Measurements from ENCODE around the gene MAP4K3. TPM values are rescaled to one million over a fixed set of nuclear protein-coding genes. Genes with fewer than 3 reads are reported as not detected.
A peak's percentile ranks its signal among the peaks of the same experiment; 100 is the strongest.

Gene MAP4K3
- total RNA-seq, 4 donors from 2014 or later = 60.6 to 86.6 (median 75.6) TPM

- H3K27me3 ChIP-seq = no peaks in the 10 kb centered on the region
- WGBS, 2 donors = 95 to 98% methylated on average over 4 of the region's 4 CpGs
- TF ChIP-seq CTCF (IDR thresholded peaks at IDR 0.05) = no peak
- H3K9me3 ChIP-seq = no peaks in the 10 kb centered on the region
- no peak for DNase-seq
- peaks cover 3% of the 10 kb centered on the region in 2 donors for H3K4me1 ChIP-seq
- intact Hi-C loops (cut with DNase I) = no loop called here
- no peaks in the 10 kb centered on the region for H3K36me3 ChIP-seq
- no peak overlapping the region for H3K4me3 ChIP-seq (replicated peaks in 1 of 3)
- H3K27ac ChIP-seq = no peak overlapping the region
Measured at GRCh38 chr2:39475006-39475405, 37.9 kb upstream of the MAP4K3 start.

GRCh38 chr2:39470580-39470979 is 33.5 kb upstream of the MAP4K3 start:
- 94 to 98% methylated on average over 3 of the region's 3 CpGs for WGBS, 2 donors
- Histone ChIP-seq H3K9me3 (no peaks in the 10 kb centered on the region), H3K27me3 (no peaks in the 10 kb centered on the region), H3K27ac (peak overlapping the region in 1 of 3 donors; percentile 80), H3K36me3 (no peaks in the 10 kb centered on the region), H3K4me1 (peaks cover 31% of the 10 kb centered on the region in 2 donors), H3K4me3 (replicated peaks in 1 of 3) (no peak overlapping the region)
- TF ChIP-seq POLR2A (IDR thresholded peaks at IDR 0.05) = no peak
- no peak for TF ChIP-seq CTCF (IDR thresholded peaks at IDR 0.05)
- intact Hi-C loops (cut with DNase I) = no loop called here
- DNase-seq = no peak

GRCh38 chr2:39469807-39470206 is 32.7 kb upstream of the MAP4K3 start:
- no peak overlapping the region for H3K4me3 ChIP-seq (replicated peaks in 1 of 3)
- 3 to 19% methylated on average over 3 of the region's 3 CpGs for WGBS, 2 donors
- DNase-seq = peak; percentile 57 to 64

GRCh38 chr2:39468579-39469451 is 31.7 kb upstream of the MAP4K3 start:
- TF ChIP-seq POLR2A (IDR thresholded peaks at IDR 0.05) (no peak), CTCF (IDR thresholded peaks at IDR 0.05) (no peak)
- Histone ChIP-seq H3K36me3 (no peaks in the 10 kb centered on the region), H3K4me1 (peaks cover 31% of the 10 kb centered on the region in 2 donors), H3K9me3 (no peaks in the 10 kb centered on the region), H3K27me3 (no peaks in the 10 kb centered on the region), H3K4me3 (replicated peaks in 1 of 3) (no peak overlapping the region), H3K27ac (peak overlapping the region; percentile 55 to 81 (median 80))
- DNase-seq = no peak
- intact Hi-C loops (cut with DNase I) = no loop called here
- WGBS, 2 donors = 71 to 72% methylated on average over 4 of the region's 4 CpGs

More at GRCh38 chr2:39469807-39470206, 32.7 kb upstream of the MAP4K3 start:
- Histone ChIP-seq H3K4me1 (peaks cover 31% of the 10 kb centered on the region in 2 donors), H3K27me3 (no peaks in the 10 kb centered on the region), H3K9me3 (no peaks in the 10 kb centered on the region), H3K27ac (peak overlapping the region; percentile 55 to 81 (median 80)), H3K36me3 (no peaks in the 10 kb centered on the region)
- intact Hi-C loops (cut with DNase I) = no loop called here
- TF ChIP-seq CTCF (IDR thresholded peaks at IDR 0.05) (no peak), POLR2A (IDR thresholded peaks at IDR 0.05) (no peak)

- no peak for DNase-seq
- TF ChIP-seq POLR2A (IDR thresholded peaks at IDR 0.05) (no peak), CTCF (IDR thresholded peaks at IDR 0.05) (no peak)
- intact Hi-C loops (cut with DNase I) = no loop called here
- Histone ChIP-seq H3K9me3 (no peaks in the 10 kb centered on the region), H3K4me1 (peaks cover 31% of the 10 kb centered on the region in 2 donors), H3K4me3 (replicated peaks in 1 of 3) (no peak overlapping the region), H3K27ac (no peak overlapping the region), H3K27me3 (no peaks in the 10 kb centered on the region), H3K36me3 (no peaks in the 10 kb centered on the region)
- WGBS, 2 donors = 97 to 98% methylated on average over 6 of the region's 6 CpGs
Measured at GRCh38 chr2:39466311-39466710, 29.2 kb upstream of the MAP4K3 start.

All from thyroid gland (tissue), 4 donors.